ENCODE results near the gene JARID2. TPM values are rescaled to one million over a fixed set of nuclear protein-coding genes. Genes with fewer than 3 reads are reported as not detected.

JARID2 gene
- total RNA-seq, 1 donor from 2014 or later, result 38.9 TPM

GRCh38 chr6:15243910-15244619, 1.8 kb upstream of the JARID2 start:
- peak overlapping the region; percentile 88 for H3K4me3 ChIP-seq
- peaks cover 18% of the 10 kb centered on the region for H3K4me1 ChIP-seq
- Mint-ChIP-seq H3K4me1 (peaks cover 21% of the 10 kb centered on the region), H3K4me3 (peak overlapping the region; percentile 86), H3K9me3 (no peaks in the 10 kb centered on the region), H3K36me3 (no peaks in the 10 kb centered on the region), H3K27me3 (ENCODE audit: insufficient read depth, low read depth) (peaks cover 12% of the 10 kb centered on the region), H3K27ac (peak overlapping the region; percentile 61)
- peak overlapping the region; percentile 0 for H2AFZ ChIP-seq (replicated peaks)
- peaks cover 17% of the 10 kb centered on the region for H4K20me1 ChIP-seq (ENCODE audit: low read depth)
- H3K36me3 ChIP-seq, result no peaks in the 10 kb centered on the region
- H3K9ac ChIP-seq, result no peak overlapping the region
- no peak overlapping the region for H3K27ac ChIP-seq
- H3K4me2 ChIP-seq, result peak overlapping the region; percentile 90
- H3F3A ChIP-seq (ENCODE audit: low read depth), result peaks cover 41% of the 10 kb centered on the region
- peaks cover 25% of the 10 kb centered on the region for H3K79me2 ChIP-seq (ENCODE audit: low read depth)
- peak; percentile 67 for DNase-seq (ENCODE audit: low spot score)
- no peak for TF ChIP-seq EZH2 (IDR thresholded peaks at IDR 0.05)
- no peak for TF ChIP-seq EZH2phosphoT487 (IDR thresholded peaks at IDR 0.05)
- TF ChIP-seq CTCF (IDR thresholded peaks at IDR 0.05), result no peak
- H3K9me3 ChIP-seq (ENCODE audit: low read depth), result no peaks in the 10 kb centered on the region
- no peaks in the 10 kb centered on the region for H3K27me3 ChIP-seq

GRCh38 chr6:15244620-15245360, 1.1 kb upstream of the JARID2 start:
- no peaks in the 10 kb centered on the region for H3K36me3 Mint-ChIP-seq
- Histone ChIP-seq H3F3A (ENCODE audit: low read depth) (peaks cover 48% of the 10 kb centered on the region), H3K4me2 (peak overlapping the region; percentile 90), H3K36me3 (no peaks in the 10 kb centered on the region), H4K20me1 (ENCODE audit: low read depth) (peaks cover 24% of the 10 kb centered on the region), H3K27me3 (no peaks in the 10 kb centered on the region), H3K27ac (no peak overlapping the region), H3K79me2 (ENCODE audit: low read depth) (peaks cover 33% of the 10 kb centered on the region), H2AFZ (replicated peaks) (peak overlapping the region; percentile 0), H3K9me3 (ENCODE audit: low read depth) (no peaks in the 10 kb centered on the region), H3K4me1 (peaks cover 26% of the 10 kb centered on the region), H3K4me3 (peak overlapping the region; percentile 88), H3K9ac (no peak overlapping the region)
- H3K27ac Mint-ChIP-seq, result peak overlapping the region; percentile 80
- peaks cover 28% of the 10 kb centered on the region for H3K4me1 Mint-ChIP-seq
- H3K27me3 Mint-ChIP-seq (ENCODE audit: insufficient read depth, low read depth), result peaks cover 12% of the 10 kb centered on the region
- peak; percentile 90 for DNase-seq (ENCODE audit: low spot score)
- peak overlapping the region; percentile 97 for H3K4me3 Mint-ChIP-seq
- H3K9me3 Mint-ChIP-seq, result no peaks in the 10 kb centered on the region
- no peak for TF ChIP-seq CTCF (IDR thresholded peaks at IDR 0.05)
- TF ChIP-seq EZH2phosphoT487 (IDR thresholded peaks at IDR 0.05), result no peak
- no peak for TF ChIP-seq EZH2 (IDR thresholded peaks at IDR 0.05)

GRCh38 chr6:15246217-15246665, 372 bp downstream of the JARID2 start:
- peak overlapping the region; percentile 80 for H3K27ac Mint-ChIP-seq
- DNase-seq (ENCODE audit: low spot score), result no peak
- H3K36me3 Mint-ChIP-seq, result peaks cover under 1% of the 10 kb centered on the region
- peaks cover 39% of the 10 kb centered on the region for H4K20me1 ChIP-seq (ENCODE audit: low read depth)
- no peak overlapping the region for H3K27ac ChIP-seq
- H3K4me1 ChIP-seq, result peaks cover 28% of the 10 kb centered on the region
- H3K79me2 ChIP-seq (ENCODE audit: low read depth), result peaks cover 47% of the 10 kb centered on the region
- peak overlapping the region; percentile 30 for H3K9ac ChIP-seq
- H2AFZ ChIP-seq (replicated peaks), result no peak overlapping the region
- no peaks in the 10 kb centered on the region for H3K9me3 ChIP-seq (ENCODE audit: low read depth)
- no peaks in the 10 kb centered on the region for H3K9me3 Mint-ChIP-seq
- peak overlapping the region; percentile 97 for H3K4me3 Mint-ChIP-seq
- peaks cover 56% of the 10 kb centered on the region for H3F3A ChIP-seq (ENCODE audit: low read depth)
- H3K4me3 ChIP-seq, result peak overlapping the region; percentile 88
- H3K4me2 ChIP-seq, result peak overlapping the region; percentile 90
- peaks cover 12% of the 10 kb centered on the region for H3K27me3 Mint-ChIP-seq (ENCODE audit: insufficient read depth, low read depth)
- no peaks in the 10 kb centered on the region for H3K27me3 ChIP-seq
- H3K4me1 Mint-ChIP-seq, result peaks cover 41% of the 10 kb centered on the region
- no peak for TF ChIP-seq EZH2 (IDR thresholded peaks at IDR 0.05)
- TF ChIP-seq CTCF (IDR thresholded peaks at IDR 0.05), result no peak
- no peak for TF ChIP-seq EZH2phosphoT487 (IDR thresholded peaks at IDR 0.05)
- H3K36me3 ChIP-seq, result no peaks in the 10 kb centered on the region
